Activated CD4-positive, alpha-beta T cell treated with anti-CD3 and anti-CD28 coated beads, Interleukin-2, amount 50 U/mL, for 16 hours (primary cell): Measurements from ENCODE around the gene RPP21.

Source experiments
- DNase-seq: peaks from one replicate; pipeline ENCODE4 v3.0.0-alpha.2; 2020

Gene RPP21

GRCh38 chr6:30344868-30345671, at the start of gene RPP21:
RPP21 (plus strand) TSS chr6:30345156; CDS start chr6:30345172, 16 bp downstream.
- DNase-seq, result peak; percentile 87

GRCh38 chr6:30295837-30296236, 49.1 kb upstream of the RPP21 start:
- DNase-seq, result no peak

GRCh38 chr6:30304002-30304401, 41.0 kb upstream of the RPP21 start:
- no peak for DNase-seq

- no peak for DNase-seq
These were observed 33.9 kb upstream of the RPP21 start for GRCh38 chr6:30311101-30311500.

- no peak for DNase-seq
These were observed 33.3 kb upstream of the RPP21 start for GRCh38 chr6:30311671-30312070.

- no peak for DNase-seq
These were observed 32.7 kb upstream of the RPP21 start for GRCh38 chr6:30312266-30312665.

GRCh38 chr6:30312676-30313321, 32.2 kb upstream of the RPP21 start:
- no peak for DNase-seq

GRCh38 chr6:30315156-30315555, 29.8 kb upstream of the RPP21 start:
- no peak for DNase-seq

GRCh38 chr6:30317913-30318589, 26.9 kb upstream of the RPP21 start:
- DNase-seq, result no peak

GRCh38 chr6:30319146-30319835, 25.7 kb upstream of the RPP21 start:
- no peak for DNase-seq

GRCh38 chr6:30321692-30322388, 23.1 kb upstream of the RPP21 start:
- no peak for DNase-seq

- peak; percentile 28 for DNase-seq
These were observed 22.1 kb upstream of the RPP21 start for GRCh38 chr6:30322527-30323501.

- peak; percentile 52 for DNase-seq
These were observed 21.1 kb upstream of the RPP21 start for GRCh38 chr6:30323806-30324205.

- DNase-seq, result no peak
These were observed 19.6 kb upstream of the RPP21 start for GRCh38 chr6:30325150-30325872.

- peak; percentile 92 for DNase-seq
These were observed 19.0 kb upstream of the RPP21 start for GRCh38 chr6:30325873-30326525.

- DNase-seq, result peak; percentile 85
These were observed 18.3 kb upstream of the RPP21 start, which contains the start of gene TRIM39 for GRCh38 chr6:30326526-30327231. TRIM39 (plus strand) TSS chr6:30326927; CDS start chr6:30329318, 2,391 bp downstream.

- no peak for DNase-seq
These were observed 17.7 kb upstream of the RPP21 start for GRCh38 chr6:30327232-30327746.

- no peak for DNase-seq
These were observed 16.6 kb upstream of the RPP21 start for GRCh38 chr6:30328397-30328796.

GRCh38 chr6:30329331-30329730, 15.6 kb upstream of the RPP21 start:
- no peak for DNase-seq
